Endothelial cell of umbilical vein (primary cell): ENCODE measurements around the gene TEC.
A peak's percentile ranks its signal among the peaks of the same experiment; 100 is the strongest.

Experiments
- CTCF ChIP-seq, 2 donors: IDR thresholded peaks; 1 replicate in 1 of 2; 2 replicates in 1 of 2; pipeline ENCODE4 v1.5.1; 2011; ENCODE audit warnings: low read length in 2 of 2, mild to moderate bottlenecking in 2 of 2, moderate library complexity in 2 of 2, control low read depth in 1 of 2, inconsistent platforms in 1 of 2, low read depth in 1 of 2; ENCODE audit not compliant: insufficient read depth in 1 of 2; ENCODE audit errors: extremely low read depth in 1 of 2
- EZH2 ChIP-seq: IDR thresholded peaks from 2 replicates; pipeline ENCODE4 v1.6.1; 2012; ENCODE audit warnings: borderline replicate concordance, low read depth, mild to moderate bottlenecking, moderate library complexity, low read length, inconsistent platforms; ENCODE audit not compliant: severe bottlenecking
- FOS ChIP-seq: IDR thresholded peaks from 2 replicates; pipeline ENCODE4 v1.6.1; 2011; ENCODE audit warnings: mild to moderate bottlenecking, low read length, moderate library complexity, borderline replicate concordance; ENCODE audit not compliant: insufficient read depth
- JUN ChIP-seq: IDR thresholded peaks from 2 replicates; pipeline ENCODE4 v1.6.1; 2011; ENCODE audit warnings: borderline replicate concordance, low read depth; ENCODE audit not compliant: insufficient read length, insufficient read depth
- MAX ChIP-seq: IDR thresholded peaks from 2 replicates; pipeline ENCODE4 v1.6.1; 2011; ENCODE audit not compliant: insufficient read depth, insufficient read length
- MYC ChIP-seq: IDR thresholded peaks from one replicate; pipeline ENCODE4 v1.6.1; 2011; ENCODE audit warnings: mild to moderate bottlenecking, low read depth, low read length
- POLR2A ChIP-seq: IDR thresholded peaks from 2 replicates; pipeline ENCODE4 v1.6.1; 2012; ENCODE audit warnings: low read depth, mild to moderate bottlenecking, control low read depth, low read length
- POLR2AphosphoS5 ChIP-seq: IDR thresholded peaks from 2 replicates; pipeline ENCODE4 v1.6.1; 2012; ENCODE audit warnings: low read depth, mild to moderate bottlenecking, control low read depth, low read length, moderate library complexity; ENCODE audit not compliant: insufficient read depth

- TF ChIP-seq POLR2A, result no peak
- no peak for TF ChIP-seq EZH2
- TF ChIP-seq CTCF (IDR thresholded peaks at IDR 0.05; ENCODE audit: extremely low read depth in 1 of 2, insufficient read depth in 1 of 2, low read depth in 1 of 2, low read length in 2 of 2), result no peak
- peak; percentile 55 for TF ChIP-seq POLR2AphosphoS5
- peak; percentile 95 for TF ChIP-seq FOS
- TF ChIP-seq JUN, result peak; percentile 86
- TF ChIP-seq MAX, result no peak
- TF ChIP-seq MYC, result no peak
Measured at GRCh38 chr4:48093991-48094416, 175.6 kb downstream of the TEC start.
